Measurements from ENCODE around the gene C22orf39.
"Not testable (repeated sequence)": the region's sequence is repeated elsewhere in the genome, so short reads cannot be mapped to it uniquely, and the experiment has no call there.

C22orf39 gene

DNA sequence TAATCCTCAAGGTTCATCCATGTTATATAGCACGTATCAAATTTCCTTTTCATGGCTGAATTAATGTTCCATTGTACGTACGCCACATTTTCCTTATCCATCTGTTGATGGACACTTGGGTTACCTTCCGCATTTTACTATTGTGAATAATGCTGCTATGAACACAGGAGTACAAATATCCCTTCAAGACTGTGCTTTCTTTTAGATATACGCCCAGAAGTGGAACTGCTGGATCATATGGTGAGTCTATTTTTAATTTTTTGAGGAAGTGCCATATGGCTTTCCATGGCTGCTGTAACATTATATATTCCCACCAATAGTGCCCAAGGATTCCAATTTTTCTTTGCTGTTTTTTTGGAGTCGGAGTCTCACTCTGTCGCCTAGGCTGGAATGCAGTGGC, 9.2 kb downstream of the C22orf39 start:
- H3K4me3 ChIP-seq (ENCODE audit: low read depth, low read length): no peak overlapping the region
- DNase-seq (ENCODE audit: low read depth): no peak
- TF ChIP-seq, protein P1, sequence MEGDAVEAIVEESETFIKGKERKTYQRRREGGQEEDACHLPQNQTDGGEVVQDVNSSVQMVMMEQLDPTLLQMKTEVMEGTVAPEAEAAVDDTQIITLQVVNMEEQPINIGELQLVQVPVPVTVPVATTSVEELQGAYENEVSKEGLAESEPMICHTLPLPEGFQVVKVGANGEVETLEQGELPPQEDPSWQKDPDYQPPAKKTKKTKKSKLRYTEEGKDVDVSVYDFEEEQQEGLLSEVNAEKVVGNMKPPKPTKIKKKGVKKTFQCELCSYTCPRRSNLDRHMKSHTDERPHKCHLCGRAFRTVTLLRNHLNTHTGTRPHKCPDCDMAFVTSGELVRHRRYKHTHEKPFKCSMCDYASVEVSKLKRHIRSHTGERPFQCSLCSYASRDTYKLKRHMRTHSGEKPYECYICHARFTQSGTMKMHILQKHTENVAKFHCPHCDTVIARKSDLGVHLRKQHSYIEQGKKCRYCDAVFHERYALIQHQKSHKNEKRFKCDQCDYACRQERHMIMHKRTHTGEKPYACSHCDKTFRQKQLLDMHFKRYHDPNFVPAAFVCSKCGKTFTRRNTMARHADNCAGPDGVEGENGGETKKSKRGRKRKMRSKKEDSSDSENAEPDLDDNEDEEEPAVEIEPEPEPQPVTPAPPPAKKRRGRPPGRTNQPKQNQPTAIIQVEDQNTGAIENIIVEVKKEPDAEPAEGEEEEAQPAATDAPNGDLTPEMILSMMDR (IDR thresholded peaks at IDR 0.05; ENCODE audit: insufficient read depth, low read depth, low read length, missing control alignments): no peak

DNA sequence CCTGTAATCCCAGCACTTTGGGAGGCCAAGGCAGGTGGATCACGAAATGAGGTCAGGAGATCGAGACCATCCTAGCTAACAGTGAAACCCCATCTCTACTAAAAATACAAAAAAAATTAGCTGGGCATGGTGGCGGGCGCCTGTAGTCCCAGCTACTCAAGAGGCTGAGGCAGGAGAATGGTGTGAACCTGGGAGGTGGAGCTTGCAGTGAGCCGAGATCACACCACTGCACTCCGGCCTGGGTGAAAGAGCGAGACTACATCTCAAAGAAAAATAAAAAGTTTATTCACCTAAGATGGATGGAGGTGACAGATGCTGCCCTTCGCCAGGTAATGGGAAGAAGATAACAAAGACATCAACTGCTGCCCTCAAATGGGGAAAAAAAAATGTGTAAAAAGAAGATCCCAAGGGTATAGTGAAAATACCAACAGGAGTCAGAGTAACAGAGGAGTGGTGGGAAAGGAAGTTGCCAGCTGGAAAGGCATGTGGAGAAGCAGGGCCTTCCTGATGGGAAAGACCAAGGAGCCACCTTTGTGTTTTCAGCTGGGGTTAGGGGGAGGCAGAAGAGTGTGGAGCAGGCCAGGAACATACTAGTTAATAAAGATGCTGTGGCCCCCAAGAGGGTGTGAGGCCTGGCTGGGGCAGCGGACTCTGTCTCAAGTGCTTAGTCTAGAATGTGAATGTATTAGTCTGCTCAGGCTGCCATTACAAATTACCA, 10.9 kb downstream of the C22orf39 start:
- DNase-seq (ENCODE audit: low read depth); H3K4me3 ChIP-seq (ENCODE audit: low read depth, low read length): not testable (repeated sequence)

DNA sequence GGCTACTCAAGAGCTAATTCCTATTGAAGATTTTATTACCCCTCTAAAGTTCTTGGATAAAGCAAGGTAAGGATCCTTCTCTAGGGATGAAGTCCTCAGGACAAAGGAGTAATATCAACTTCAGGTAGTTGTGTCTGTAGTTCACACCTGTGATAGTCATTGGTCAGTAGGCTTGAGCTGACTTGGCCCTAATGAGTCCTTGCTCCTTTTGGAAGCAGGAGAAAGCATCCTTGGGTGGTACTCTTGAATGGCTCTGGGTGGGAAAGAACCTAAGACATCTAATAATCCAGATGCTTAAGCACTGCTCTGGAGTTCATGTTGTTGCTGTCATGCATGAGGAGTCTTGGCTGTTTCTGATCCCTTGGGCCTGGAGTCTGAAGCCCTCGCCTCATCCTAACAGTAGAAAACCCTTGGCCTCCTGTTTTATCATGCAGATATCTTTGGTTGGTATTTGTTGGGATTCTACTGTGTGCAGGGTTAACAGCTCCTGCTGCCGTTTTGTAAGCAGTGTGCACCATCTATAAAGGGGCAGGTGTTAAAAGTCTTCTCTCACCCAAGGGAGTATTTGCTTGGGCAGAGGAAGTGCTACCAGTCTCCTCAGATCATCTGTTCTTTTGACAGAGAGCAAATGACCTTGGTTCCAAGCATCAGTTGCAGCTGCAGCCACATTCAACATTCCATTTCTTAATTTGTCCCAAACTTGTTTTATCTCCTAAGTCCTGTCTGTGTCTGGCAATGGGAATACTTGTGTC, 12.5 kb downstream of the C22orf39 start:
- no peak overlapping the region for H3K4me3 ChIP-seq (ENCODE audit: low read depth, low read length)
- DNase-seq (ENCODE audit: low read depth): no peak
- TF ChIP-seq, protein P1 (IDR thresholded peaks at IDR 0.05; ENCODE audit: insufficient read depth, low read depth, low read length, missing control alignments): no peak

DNA sequence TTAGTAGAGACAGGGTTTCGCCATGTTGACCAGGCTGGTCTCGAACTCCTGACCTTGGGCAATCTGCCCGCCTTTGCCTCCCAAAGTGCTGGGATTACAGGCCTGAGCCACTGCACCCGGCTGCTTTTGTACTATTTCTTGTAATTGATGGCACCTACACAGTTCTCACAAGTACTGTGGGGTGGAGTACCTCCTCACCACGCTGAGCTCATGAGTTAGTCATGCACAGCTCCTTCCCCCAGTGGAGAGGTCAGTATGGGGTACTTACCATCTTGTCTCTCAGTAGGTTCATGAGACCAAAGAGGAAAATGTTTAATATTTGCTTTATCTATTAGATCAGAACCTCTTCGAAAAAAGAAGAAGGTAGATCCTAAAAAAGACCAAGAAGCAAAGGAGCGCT, 13.1 kb downstream of the C22orf39 start:
- H3K4me3 ChIP-seq (ENCODE audit: low read depth, low read length): no peak overlapping the region
- DNase-seq (ENCODE audit: low read depth): peak; percentile 29
- TF ChIP-seq, protein P1 (IDR thresholded peaks at IDR 0.05; ENCODE audit: insufficient read depth, low read depth, low read length, missing control alignments): no peak

DNA sequence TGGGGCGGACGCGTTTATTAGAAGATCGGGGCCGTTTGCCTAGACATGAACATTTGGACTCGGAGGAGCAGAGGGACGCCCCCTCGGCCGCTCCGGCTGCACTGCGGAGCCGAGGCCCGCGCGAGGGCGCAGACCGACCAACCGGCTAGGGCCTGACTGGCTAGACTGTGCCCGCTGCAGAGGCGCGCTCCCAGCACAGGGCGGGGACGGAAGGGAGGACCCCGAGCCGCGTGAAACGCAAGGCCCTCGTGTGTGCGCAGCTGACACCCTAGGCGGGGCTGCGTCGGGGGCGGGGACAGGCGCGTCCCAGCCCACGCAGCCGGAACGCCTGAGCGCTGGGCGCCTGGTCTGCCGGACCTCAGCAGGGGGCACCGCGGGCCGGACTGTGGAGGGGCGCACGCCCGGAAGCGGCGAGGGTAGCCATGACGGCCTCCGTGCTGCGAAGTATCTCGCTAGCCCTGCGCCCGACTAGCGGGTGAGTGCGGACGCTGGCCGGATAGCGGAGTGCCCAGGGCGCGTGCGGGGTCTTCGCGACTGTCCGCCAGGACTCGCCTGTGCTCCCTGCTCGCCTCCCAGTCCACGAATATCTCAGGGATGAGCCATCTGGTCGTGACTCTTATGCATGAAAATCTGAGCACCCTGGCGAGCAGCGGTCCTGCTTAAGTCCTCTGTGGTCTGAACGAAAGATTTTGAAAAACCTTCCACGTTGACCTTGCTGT, 15.2 kb downstream of the C22orf39 start, which contains the start of gene MRPL40:
Gene MRPL40, plus strand, starts transcription at position 413 of the 719 bp plus-strand sequence. Its CDS starts 10 bp downstream, at position 423.
- TF ChIP-seq, protein P1 (IDR thresholded peaks at IDR 0.05; ENCODE audit: insufficient read depth, low read depth, low read length, missing control alignments): no peak
- H3K4me3 ChIP-seq (ENCODE audit: low read depth, low read length): peak within 1 kb of the TSS; percentile 94
- peak; percentile 98 for DNase-seq (ENCODE audit: low read depth)

DNA sequence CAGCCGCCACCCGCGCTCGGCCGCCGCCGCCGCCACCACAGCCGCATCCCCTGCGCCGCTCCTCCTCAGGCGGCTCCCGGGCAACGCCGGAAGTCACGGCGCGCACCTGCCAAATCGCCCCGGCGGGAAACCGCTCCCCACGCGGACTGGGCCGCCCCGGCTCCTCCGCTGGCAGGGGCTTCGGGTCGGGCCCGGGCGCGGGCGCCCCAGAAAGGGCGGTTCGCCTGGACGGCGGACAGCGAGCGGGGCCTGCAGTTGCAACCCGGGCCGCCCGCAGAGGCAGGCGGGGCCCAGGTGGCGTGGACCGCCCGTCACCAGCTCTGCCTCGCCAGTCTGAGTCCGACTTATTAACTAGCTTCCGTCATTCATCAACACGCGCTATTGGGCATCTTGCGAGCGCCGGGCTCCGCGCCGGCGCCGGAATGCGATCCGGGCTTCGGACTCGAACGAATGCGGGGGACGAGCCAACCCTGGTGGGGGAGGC, 15.8 kb downstream of the C22orf39 start, which contains the start of gene HIRA:
Gene HIRA, minus strand, starts transcription at position 85 of the 484 bp plus-strand sequence. CDS start 257 bp downstream, outside the sequence.
- TF ChIP-seq, protein P1 (IDR thresholded peaks at IDR 0.05; ENCODE audit: insufficient read depth, low read depth, low read length, missing control alignments): no peak
- H3K4me3 ChIP-seq (ENCODE audit: low read depth, low read length): peak within 1 kb of the TSS; percentile 94
- DNase-seq (ENCODE audit: low read depth): peak; percentile 90

All from GM12865 (cell line).